H9 (cell line): Measurements from ENCODE around the gene GFER. TPM values are rescaled to one million over a fixed set of nuclear protein-coding genes. Genes with fewer than 3 reads are reported as not detected.

Experiments
- DNase-seq: peaks from one replicate; pipeline ENCODE4 v3.0.0-alpha.2; 2017
- H2AFZ ChIP-seq: one replicate; pipeline ENCODE4 v1.6.1; 2013; ENCODE audit warnings: mild to moderate bottlenecking, low read length, control low read depth, moderate library complexity
- H2AK5ac ChIP-seq: 2 replicates; pipeline ENCODE4 v1.6.1; 2013; ENCODE audit warnings: low read length, control low read depth, mixed read lengths; ENCODE audit not compliant: insufficient read length
- H2BK120ac ChIP-seq: one replicate; pipeline ENCODE4 v1.6.1; 2013; ENCODE audit warnings: low read depth, mild to moderate bottlenecking, low read length, control low read depth, inconsistent platforms; ENCODE audit not compliant: poor library complexity, severe bottlenecking
- H2BK12ac ChIP-seq: 2 replicates; pipeline ENCODE4 v1.6.1; 2013; ENCODE audit warnings: low read length, control low read depth, mixed read lengths, low read depth; ENCODE audit not compliant: insufficient read length
- H2BK15ac ChIP-seq: 2 replicates; pipeline ENCODE4 v1.6.1; 2013; ENCODE audit warnings: low read depth, low read length, control low read depth
- H2BK20ac ChIP-seq: one replicate; pipeline ENCODE4 v1.6.1; 2013; ENCODE audit warnings: low read depth, mild to moderate bottlenecking, low read length, control low read depth, inconsistent platforms; ENCODE audit not compliant: poor library complexity, severe bottlenecking
- H2BK5ac ChIP-seq: 2 replicates; pipeline ENCODE4 v1.6.1; 2013; ENCODE audit warnings: low read length, control low read depth, mixed read lengths; ENCODE audit not compliant: insufficient read length
- H3K14ac ChIP-seq: 2 replicates; pipeline ENCODE4 v1.6.1; 2013; ENCODE audit warnings: low read length, control low read depth; ENCODE audit not compliant: insufficient read depth
- H3K18ac ChIP-seq: 2 replicates; pipeline ENCODE4 v1.6.1; 2013; ENCODE audit warnings: low read depth, mild to moderate bottlenecking, mixed read lengths, low read length, control low read depth; ENCODE audit not compliant: insufficient read length
- H3K23ac ChIP-seq: 2 replicates; pipeline ENCODE4 v1.6.1; 2013; ENCODE audit warnings: low read length, control low read depth, mixed read lengths, low read depth; ENCODE audit not compliant: insufficient read length
- H3K23me2 ChIP-seq: 2 replicates; pipeline ENCODE4 v1.6.1; 2013; ENCODE audit warnings: low read depth, mild to moderate bottlenecking, mixed read lengths, low read length, control low read depth; ENCODE audit not compliant: insufficient read length, poor library complexity, severe bottlenecking
- H3K27ac ChIP-seq: 2 replicates; pipeline ENCODE4 v1.5.1; 2013; ENCODE audit warnings: low read length, control low read depth, mixed read lengths, low read depth; ENCODE audit not compliant: insufficient read length
- H3K27me3 ChIP-seq: 2 replicates; pipeline ENCODE4 v1.6.1; 2013; ENCODE audit warnings: low read length, control low read depth, inconsistent platforms; ENCODE audit not compliant: insufficient read depth
- H3K4ac ChIP-seq: 2 replicates; pipeline ENCODE4 v1.6.1; 2013; ENCODE audit warnings: low read depth, mild to moderate bottlenecking, control low read depth, inconsistent platforms, low read length, moderate library complexity
- H3K4me1 ChIP-seq: 2 replicates; pipeline ENCODE4 v1.6.1; 2013; ENCODE audit warnings: low read length, control low read depth, inconsistent platforms; ENCODE audit not compliant: insufficient read depth
- H3K4me2 ChIP-seq: 2 replicates; pipeline ENCODE4 v1.6.1; 2013; ENCODE audit warnings: low read length, control low read depth, mixed read lengths; ENCODE audit not compliant: insufficient read length, insufficient read depth
- H3K56ac ChIP-seq: 2 replicates; pipeline ENCODE4 v1.6.1; 2013; ENCODE audit warnings: low read depth, mild to moderate bottlenecking, mixed read lengths, low read length, control low read depth; ENCODE audit not compliant: insufficient read length
- H3K79me1 ChIP-seq: 2 replicates; pipeline ENCODE4 v1.6.1; 2013; ENCODE audit warnings: low read depth, mild to moderate bottlenecking, moderate library complexity, low read length, control low read depth, inconsistent platforms; ENCODE audit not compliant: insufficient read depth, poor library complexity, severe bottlenecking
- H3K79me2 ChIP-seq: 2 replicates; pipeline ENCODE4 v1.6.1; 2013; ENCODE audit warnings: low read length, control low read depth, inconsistent platforms; ENCODE audit not compliant: insufficient read depth
- H3K9ac ChIP-seq: 2 replicates; pipeline ENCODE4 v1.6.1; 2013; ENCODE audit warnings: low read length, control low read depth, mixed read lengths; ENCODE audit not compliant: insufficient read length; ENCODE audit errors: extremely low read depth
- H3K9me3 ChIP-seq: one replicate; pipeline ENCODE4 v1.6.1; 2013; ENCODE audit warnings: low read depth, low read length, inconsistent platforms; ENCODE audit not compliant: control insufficient read depth
- H3T11ph ChIP-seq: one replicate; pipeline ENCODE4 v1.6.1; 2013; ENCODE audit warnings: mild to moderate bottlenecking, low read length, control low read depth, inconsistent platforms
- H4K20me1 ChIP-seq: one replicate; pipeline ENCODE4 v1.6.1; 2013; ENCODE audit not compliant: control insufficient read depth, insufficient read length, insufficient read depth
- H4K5ac ChIP-seq: 2 replicates; pipeline ENCODE4 v1.6.1; 2013; ENCODE audit warnings: low read depth, mild to moderate bottlenecking, mixed read lengths, low read length, control low read depth; ENCODE audit not compliant: insufficient read length
- H4K8ac ChIP-seq: replicated peaks from 2 replicates; pipeline ENCODE4 v1.6.1; 2013; ENCODE audit warnings: low read length, control low read depth, mixed read lengths, low read depth; ENCODE audit not compliant: insufficient read length
- H4K91ac ChIP-seq: 2 replicates; pipeline ENCODE4 v1.6.1; 2013; ENCODE audit warnings: low read depth, mild to moderate bottlenecking, moderate library complexity, mixed read lengths, low read length, control low read depth; ENCODE audit not compliant: insufficient read length
- H3K27ac Mint-ChIP-seq, 3 experiments: 2 replicates in 2 of 3; 3 replicates in 1 of 3; pipeline ENCODE4 v1.8.0; 2020 to 2021; ENCODE audit warnings: mixed read lengths in 3 of 3, mild to moderate bottlenecking in 1 of 3, moderate library complexity in 1 of 3
- H3K27me3 Mint-ChIP-seq: 2 replicates; pipeline ENCODE4 v1.8.0; 2021; ENCODE audit warnings: low read depth, mild to moderate bottlenecking, moderate library complexity, mixed read lengths
- H3K36me3 Mint-ChIP-seq, 3 experiments: 2 replicates in 2 of 3; 3 replicates in 1 of 3; pipeline ENCODE4 v1.8.0; 2020 to 2021; ENCODE audit warnings: low read depth in 3 of 3, mixed read lengths in 3 of 3; ENCODE audit not compliant: insufficient read depth in 1 of 3
- H3K4me1 Mint-ChIP-seq, 2 experiments: 2 replicates each; pipeline ENCODE4 v1.8.0; 2020; ENCODE audit warnings: mixed read lengths in 2 of 2
- H3K4me3 Mint-ChIP-seq, 2 experiments: 2 replicates in 1 of 2; 3 replicates in 1 of 2; pipeline ENCODE4 v1.8.0; 2020 to 2021; ENCODE audit warnings: mild to moderate bottlenecking in 2 of 2, mixed read lengths in 2 of 2, moderate library complexity in 1 of 2
- H3K9me3 Mint-ChIP-seq, 2 experiments: 2 replicates in 1 of 2; 3 replicates in 1 of 2; pipeline ENCODE4 v1.8.0; 2020; ENCODE audit warnings: mild to moderate bottlenecking in 2 of 2, mixed read lengths in 2 of 2, moderate library complexity in 1 of 2
- WGBS: extraction: QIAGEN DNeasy Blood & Tissue Kit; methylation state at CpG from one replicate; pipeline ENCODE4 v1.1.7; 2013; ENCODE audit warnings: missing lambda C conversion rate, low lambda C conversion rate, mixed read lengths; ENCODE audit not compliant: insufficient read length; ENCODE audit errors: extremely low coverage; 5-methylcytosine and 5-hydroxymethylcytosine counted together
- total RNA-seq: library from RNA; stranded (reverse); gene quantifications from 2 replicates; pipeline ENCODE4 v1.2.1, GENCODE V29; 2021
- TF ChIP-seq, protein P1 (sequence below): fragments of 200-600 bp; sonication (generic); conservative IDR thresholded peaks from 3 replicates; pipeline ENCODE4 v1.8.0; 2021; ENCODE audit warnings: antibody characterized with exemption, mild to moderate bottlenecking

The GFER gene
- total RNA-seq, 1 experiment from 2014 or later = 49.1 TPM

DNA sequence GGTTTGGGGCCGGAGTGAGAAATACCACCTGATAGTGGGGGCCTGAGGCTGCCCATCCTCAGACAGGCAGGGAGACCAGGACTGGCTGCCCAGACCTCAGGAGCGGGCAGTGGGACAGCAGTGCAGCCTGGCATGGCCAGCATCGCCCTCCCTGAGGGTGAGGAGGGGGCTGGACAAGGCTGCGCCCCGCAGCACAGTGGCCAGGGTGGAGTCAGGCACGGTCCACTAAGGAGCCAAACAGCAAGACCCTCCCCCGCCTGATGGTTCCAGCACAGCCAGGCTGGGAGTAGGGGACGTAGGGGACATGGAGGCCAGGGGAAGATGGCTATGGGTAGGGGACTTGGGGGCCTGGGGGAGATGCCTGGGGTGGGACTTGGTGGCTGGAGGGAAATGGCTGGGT lies 22.3 kb downstream of the GFER start:
- H2AK5ac ChIP-seq = no peak overlapping the region
- no peak overlapping the region for H3T11ph ChIP-seq
- no peak overlapping the region for H2BK12ac ChIP-seq
- no peak overlapping the region for H3K4ac ChIP-seq
- no CpG with 5 or more reads among the region's 8 CpGs for WGBS
- no peak overlapping the region for H3K18ac ChIP-seq
- no peak overlapping the region for H4K5ac ChIP-seq
- peaks cover 6% of the 10 kb centered on the region; the same call in 1 of the 2 replicates for H3K4me1 ChIP-seq
- no peak overlapping the region for H2BK15ac ChIP-seq
- H3K23ac ChIP-seq = no peak overlapping the region
- H3K23me2 ChIP-seq = peaks cover 11% of the 10 kb centered on the region
- no peak overlapping the region for H4K91ac ChIP-seq
- no peaks in the 10 kb centered on the region for H3K27me3 ChIP-seq
- H3K4me2 ChIP-seq = no peak overlapping the region
- no peaks in the 10 kb centered on the region; the same call in 1 of the 2 replicates for H3K27me3 Mint-ChIP-seq
- no peak overlapping the region for H3K56ac ChIP-seq
- H3K9me3 Mint-ChIP-seq = no peaks in the 10 kb centered on the region; a peak in 1 of 5 replicates
- H3K9ac ChIP-seq = no peak overlapping the region
- H3K79me2 ChIP-seq = peaks cover 26% of the 10 kb centered on the region; the same call in 1 of the 2 replicates
- H2BK20ac ChIP-seq = no peak overlapping the region
- no peak overlapping the region for H2BK5ac ChIP-seq
- no peak overlapping the region for H2AFZ ChIP-seq
- H3K4me3 Mint-ChIP-seq = peak overlapping the region in 1 of 2 experiments; percentile 46; a peak in 2 of 5 replicates
- no peak for DNase-seq
- H4K20me1 ChIP-seq = no peaks in the 10 kb centered on the region
- H3K9me3 ChIP-seq = no peaks in the 10 kb centered on the region
- H3K79me1 ChIP-seq = peaks cover 24% of the 10 kb centered on the region
- no peak overlapping the region for H3K27ac ChIP-seq
- no peak overlapping the region for H2BK120ac ChIP-seq
- no peak overlapping the region for H4K8ac ChIP-seq
- peak overlapping the region in 1 of 3 experiments; percentile 80; a peak in 3 of 7 replicates for H3K27ac Mint-ChIP-seq
- no peak overlapping the region; the same call in 1 of the 2 replicates for H3K14ac ChIP-seq
- H3K4me1 Mint-ChIP-seq = peaks cover 22 to 36% of the 10 kb centered on the region in 2 experiments
- TF ChIP-seq, protein P1, sequence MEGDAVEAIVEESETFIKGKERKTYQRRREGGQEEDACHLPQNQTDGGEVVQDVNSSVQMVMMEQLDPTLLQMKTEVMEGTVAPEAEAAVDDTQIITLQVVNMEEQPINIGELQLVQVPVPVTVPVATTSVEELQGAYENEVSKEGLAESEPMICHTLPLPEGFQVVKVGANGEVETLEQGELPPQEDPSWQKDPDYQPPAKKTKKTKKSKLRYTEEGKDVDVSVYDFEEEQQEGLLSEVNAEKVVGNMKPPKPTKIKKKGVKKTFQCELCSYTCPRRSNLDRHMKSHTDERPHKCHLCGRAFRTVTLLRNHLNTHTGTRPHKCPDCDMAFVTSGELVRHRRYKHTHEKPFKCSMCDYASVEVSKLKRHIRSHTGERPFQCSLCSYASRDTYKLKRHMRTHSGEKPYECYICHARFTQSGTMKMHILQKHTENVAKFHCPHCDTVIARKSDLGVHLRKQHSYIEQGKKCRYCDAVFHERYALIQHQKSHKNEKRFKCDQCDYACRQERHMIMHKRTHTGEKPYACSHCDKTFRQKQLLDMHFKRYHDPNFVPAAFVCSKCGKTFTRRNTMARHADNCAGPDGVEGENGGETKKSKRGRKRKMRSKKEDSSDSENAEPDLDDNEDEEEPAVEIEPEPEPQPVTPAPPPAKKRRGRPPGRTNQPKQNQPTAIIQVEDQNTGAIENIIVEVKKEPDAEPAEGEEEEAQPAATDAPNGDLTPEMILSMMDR = no peak
- H3K36me3 Mint-ChIP-seq = peaks cover 14 to 26% (median 25%) of the 10 kb centered on the region in 3 experiments
